ENCODE results near the gene MISP.
"Not testable (repeated sequence)": the region's sequence is repeated elsewhere in the genome, so short reads cannot be mapped to it uniquely, and the experiment has no call there.

Gene MISP

GRCh38 chr19:750640-751423 is at the start of gene MISP:
TSS of gene MISP (plus strand) at chr19:751112. CDS start at chr19:756947, 5,835 bp downstream.
- DNase-seq (ENCODE audit: low read depth) = no peak

GRCh38 chr19:702847-703246 is 48.1 kb upstream of the MISP start:
- not testable (repeated sequence) for DNase-seq (ENCODE audit: low read depth)

- DNase-seq (ENCODE audit: low read depth) = no peak
Measured at GRCh38 chr19:703329-703650, 47.6 kb upstream of the MISP start.

GRCh38 chr19:703651-704446 is 47.1 kb upstream of the MISP start:
- DNase-seq (ENCODE audit: low read depth) = peak; percentile 48

GRCh38 chr19:704447-704741 is 46.5 kb upstream of the MISP start:
- DNase-seq (ENCODE audit: low read depth) = no peak

GRCh38 chr19:708154-709143 is 42.5 kb upstream of the MISP start, which contains the start of gene PALM:
TSS of gene PALM (plus strand) at chr19:708935. CDS start at chr19:709147, 212 bp downstream.
- no peak for DNase-seq (ENCODE audit: low read depth)

GRCh38 chr19:709196-709964 is 41.5 kb upstream of the MISP start:
- DNase-seq (ENCODE audit: low read depth) = no peak

- DNase-seq (ENCODE audit: low read depth) = no peak
Measured at GRCh38 chr19:709965-710571, 40.8 kb upstream of the MISP start.

GRCh38 chr19:710767-711166 is 40.1 kb upstream of the MISP start:
- DNase-seq (ENCODE audit: low read depth) = no peak

GRCh38 chr19:711254-711653 is 39.7 kb upstream of the MISP start:
- DNase-seq (ENCODE audit: low read depth) = no peak

- DNase-seq (ENCODE audit: low read depth) = no peak
Measured at GRCh38 chr19:715347-715746, 35.6 kb upstream of the MISP start.

GRCh38 chr19:718251-718951 is 32.5 kb upstream of the MISP start:
- no peak for DNase-seq (ENCODE audit: low read depth)

- DNase-seq (ENCODE audit: low read depth) = no peak
Measured at GRCh38 chr19:718991-719512, 31.9 kb upstream of the MISP start.

- no peak for DNase-seq (ENCODE audit: low read depth)
Measured at GRCh38 chr19:719636-720344, 31.1 kb upstream of the MISP start.

- DNase-seq (ENCODE audit: low read depth) = no peak
Measured at GRCh38 chr19:720345-721160, 30.4 kb upstream of the MISP start.

- DNase-seq (ENCODE audit: low read depth) = no peak
Measured at GRCh38 chr19:722553-723101, 28.3 kb upstream of the MISP start.

- no peak for DNase-seq (ENCODE audit: low read depth)
Measured at GRCh38 chr19:723247-723646, 27.7 kb upstream of the MISP start.

GRCh38 chr19:723714-724113 is 27.2 kb upstream of the MISP start:
- no peak for DNase-seq (ENCODE audit: low read depth)

All from activated T-cell treated with anti-CD3 and anti-CD28 coated beads for 1 hour (primary cell).